ENCODE data around the gene NUP210L. TPM values are rescaled to one million over a fixed set of nuclear protein-coding genes. Genes with fewer than 3 reads are reported as not detected.

NUP210L gene
- total RNA-seq, 1 donor from 2014 or later: not detected

DNA sequence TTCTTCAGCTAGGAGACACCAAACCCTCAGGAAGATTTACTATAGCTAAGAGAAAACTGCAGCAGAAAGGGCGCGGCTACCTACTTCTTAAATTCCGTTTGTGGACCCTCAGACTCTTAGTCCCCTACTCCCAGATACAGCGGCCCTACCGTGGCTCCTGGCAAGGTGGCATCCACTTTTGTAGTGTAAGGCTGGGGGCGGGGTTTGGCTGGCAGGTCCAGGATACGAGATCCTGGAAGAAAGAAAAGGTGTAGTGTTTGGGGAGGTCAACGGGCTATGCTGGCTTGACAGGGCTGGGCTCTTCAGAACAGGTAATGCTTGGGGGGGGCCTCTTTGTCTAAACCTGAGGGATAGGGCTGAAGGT lies 186.9 kb downstream of the NUP210L start:
- no peaks in the 10 kb centered on the region for H3K27me3 ChIP-seq (ENCODE audit: control insufficient read depth, insufficient read depth, low read length)
- H3K4me3 ChIP-seq (ENCODE audit: low read depth, low read length): peak overlapping the region; percentile 44
- no peak for DNase-seq (ENCODE audit: low read depth)
- no peaks in the 10 kb centered on the region for H3K36me3 ChIP-seq (ENCODE audit: control insufficient read depth, insufficient read depth, low read length)
- TF ChIP-seq, protein P1, sequence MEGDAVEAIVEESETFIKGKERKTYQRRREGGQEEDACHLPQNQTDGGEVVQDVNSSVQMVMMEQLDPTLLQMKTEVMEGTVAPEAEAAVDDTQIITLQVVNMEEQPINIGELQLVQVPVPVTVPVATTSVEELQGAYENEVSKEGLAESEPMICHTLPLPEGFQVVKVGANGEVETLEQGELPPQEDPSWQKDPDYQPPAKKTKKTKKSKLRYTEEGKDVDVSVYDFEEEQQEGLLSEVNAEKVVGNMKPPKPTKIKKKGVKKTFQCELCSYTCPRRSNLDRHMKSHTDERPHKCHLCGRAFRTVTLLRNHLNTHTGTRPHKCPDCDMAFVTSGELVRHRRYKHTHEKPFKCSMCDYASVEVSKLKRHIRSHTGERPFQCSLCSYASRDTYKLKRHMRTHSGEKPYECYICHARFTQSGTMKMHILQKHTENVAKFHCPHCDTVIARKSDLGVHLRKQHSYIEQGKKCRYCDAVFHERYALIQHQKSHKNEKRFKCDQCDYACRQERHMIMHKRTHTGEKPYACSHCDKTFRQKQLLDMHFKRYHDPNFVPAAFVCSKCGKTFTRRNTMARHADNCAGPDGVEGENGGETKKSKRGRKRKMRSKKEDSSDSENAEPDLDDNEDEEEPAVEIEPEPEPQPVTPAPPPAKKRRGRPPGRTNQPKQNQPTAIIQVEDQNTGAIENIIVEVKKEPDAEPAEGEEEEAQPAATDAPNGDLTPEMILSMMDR (IDR thresholded peaks at IDR 0.05; ENCODE audit: insufficient read depth, low read length, poor library complexity, severe bottlenecking): no peak

GRCh38 chr1:153967107-153967999 lies 187.5 kb downstream of the NUP210L start, which contains the start of gene CREB3L4:
Gene CREB3L4 (plus strand): TSS chr1:153967902. CDS start chr1:153968526, 624 bp downstream.
- no peaks in the 10 kb centered on the region for H3K27me3 ChIP-seq (ENCODE audit: control insufficient read depth, insufficient read depth, low read length)
- H3K36me3 ChIP-seq (ENCODE audit: control insufficient read depth, insufficient read depth, low read length): no peaks in the 10 kb centered on the region
- TF ChIP-seq, protein P1 (IDR thresholded peaks at IDR 0.05; ENCODE audit: insufficient read depth, low read length, poor library complexity, severe bottlenecking): peak; percentile 46
- peak within 1 kb of the TSS; percentile 44 for H3K4me3 ChIP-seq (ENCODE audit: low read depth, low read length)
- peak; percentile 96 for DNase-seq (ENCODE audit: low read depth)

GRCh38 chr1:153963850-153964331 lies 191.0 kb downstream of the NUP210L start:
- DNase-seq (ENCODE audit: low read depth): no peak
- no peaks in the 10 kb centered on the region for H3K27me3 ChIP-seq (ENCODE audit: control insufficient read depth, insufficient read depth, low read length)
- H3K36me3 ChIP-seq (ENCODE audit: control insufficient read depth, insufficient read depth, low read length): no peaks in the 10 kb centered on the region
- H3K4me3 ChIP-seq (ENCODE audit: low read depth, low read length): peak overlapping the region; percentile 77
- TF ChIP-seq, protein P1 (IDR thresholded peaks at IDR 0.05; ENCODE audit: insufficient read depth, low read length, poor library complexity, severe bottlenecking): no peak

- Histone ChIP-seq H3K4me3 (ENCODE audit: low read depth, low read length) (peak within 1 kb of the TSS; percentile 77), H3K36me3 (ENCODE audit: control insufficient read depth, insufficient read depth, low read length) (no peaks in the 10 kb centered on the region), H3K27me3 (ENCODE audit: control insufficient read depth, insufficient read depth, low read length) (no peaks in the 10 kb centered on the region)
- TF ChIP-seq, protein P1 (IDR thresholded peaks at IDR 0.05; ENCODE audit: insufficient read depth, low read length, poor library complexity, severe bottlenecking): no peak
- DNase-seq (ENCODE audit: low read depth): no peak
Measured at GRCh38 chr1:153963030-153963849, 191.6 kb downstream of the NUP210L start, which contains the start of gene SLC39A1. Gene SLC39A1 (minus strand): TSS chr1:153963537. CDS start chr1:153962715, 822 bp downstream.

- H3K36me3 ChIP-seq (ENCODE audit: control insufficient read depth, insufficient read depth, low read length): no peaks in the 10 kb centered on the region
- DNase-seq (ENCODE audit: low read depth): no peak
- H3K4me3 ChIP-seq (ENCODE audit: low read depth, low read length): peak overlapping the region; percentile 77
- TF ChIP-seq, protein P1 (IDR thresholded peaks at IDR 0.05; ENCODE audit: insufficient read depth, low read length, poor library complexity, severe bottlenecking): no peak
- H3K27me3 ChIP-seq (ENCODE audit: control insufficient read depth, insufficient read depth, low read length): no peaks in the 10 kb centered on the region
Measured at GRCh38 chr1:153962088-153963029, 192.5 kb downstream of the NUP210L start.

Data from kidney epithelial cell (primary cell).